Activated naive CD4-positive, alpha-beta T cell treated with anti-CD3 and anti-CD28 coated beads, Interleukin-2, amount 50 U/mL, for 16 hours (primary cell): ENCODE measurements around the gene SLU7.

Experiments
- DNase-seq: peaks from one replicate; pipeline ENCODE4 v3.0.0-alpha.2; 2020

SLU7 gene

GRCh38 chr5:160363660-160364395, 55.1 kb downstream of the SLU7 start:
- DNase-seq, result no peak

- no peak for DNase-seq
Observed at GRCh38 chr5:160363211-160363610, 55.7 kb downstream of the SLU7 start.

- no peak for DNase-seq
Observed at GRCh38 chr5:160361624-160362228, 57.2 kb downstream of the SLU7 start.

DNA sequence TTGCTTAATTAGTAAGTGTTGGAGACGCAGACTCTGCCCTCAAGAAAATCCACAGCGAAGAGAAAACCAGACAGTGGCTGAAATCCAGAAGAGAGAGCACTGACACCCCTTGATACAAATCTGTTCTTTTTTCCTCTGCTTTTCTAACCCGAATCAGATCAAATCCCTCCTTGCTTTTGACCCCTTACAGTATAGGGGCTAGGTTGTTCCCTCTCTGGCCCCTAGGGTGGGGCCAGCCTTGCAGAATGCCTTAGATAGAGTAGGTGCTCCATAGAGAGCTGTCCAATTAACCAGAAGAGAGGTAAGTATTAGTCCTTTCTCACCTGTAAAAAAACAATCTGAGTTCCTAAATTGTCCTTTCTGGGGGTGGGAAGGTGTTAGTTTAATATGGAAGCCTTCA, 58.6 kb downstream of the SLU7 start:
- no peak for DNase-seq

DNA sequence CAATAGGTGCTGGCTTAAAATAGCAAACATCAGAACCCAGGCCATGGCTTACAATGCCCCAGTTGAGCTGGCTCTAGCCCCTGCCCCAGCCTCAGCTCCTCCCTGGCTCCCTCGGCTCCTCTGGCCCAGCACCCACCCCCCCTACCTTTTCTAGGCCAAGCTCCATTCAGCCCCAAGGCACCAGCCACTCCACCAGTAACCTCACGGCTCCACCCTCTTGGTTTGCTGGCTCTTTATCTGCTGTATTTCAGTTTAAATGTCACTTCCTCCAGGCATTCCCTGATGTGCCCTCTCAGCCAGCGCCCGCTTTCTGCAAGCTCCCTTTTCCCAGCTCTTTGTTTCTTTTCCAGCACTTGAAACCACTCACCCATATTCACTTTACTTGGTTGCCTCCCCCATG, 59.1 kb downstream of the SLU7 start:
- no peak for DNase-seq

- DNase-seq, result no peak
Observed at GRCh38 chr5:160359242-160359641, 59.6 kb downstream of the SLU7 start.

GRCh38 chr5:160357861-160358411, 60.9 kb downstream of the SLU7 start:
- no peak for DNase-seq

DNA sequence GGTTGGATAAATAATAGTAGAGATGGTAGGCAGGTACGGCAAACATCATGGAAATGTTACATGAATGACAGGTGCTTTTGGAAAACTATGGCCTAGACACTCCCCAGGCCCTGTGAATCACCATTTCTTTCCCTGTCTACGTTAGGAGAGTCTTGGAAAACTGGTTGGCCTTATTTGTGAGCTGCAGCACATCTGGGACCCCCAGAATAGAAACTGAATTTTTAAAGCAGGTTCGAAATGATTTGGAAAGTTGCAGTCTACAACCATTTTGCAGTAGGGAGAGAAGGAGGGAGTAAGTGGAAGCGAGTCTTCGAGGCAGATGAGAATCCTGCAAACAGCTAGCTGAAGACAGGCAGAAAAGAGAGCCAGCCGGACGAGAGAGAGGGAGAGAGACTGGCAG, 61.5 kb downstream of the SLU7 start:
- no peak for DNase-seq

GRCh38 chr5:160356550-160357347, 62.1 kb downstream of the SLU7 start:
- DNase-seq, result no peak

DNA sequence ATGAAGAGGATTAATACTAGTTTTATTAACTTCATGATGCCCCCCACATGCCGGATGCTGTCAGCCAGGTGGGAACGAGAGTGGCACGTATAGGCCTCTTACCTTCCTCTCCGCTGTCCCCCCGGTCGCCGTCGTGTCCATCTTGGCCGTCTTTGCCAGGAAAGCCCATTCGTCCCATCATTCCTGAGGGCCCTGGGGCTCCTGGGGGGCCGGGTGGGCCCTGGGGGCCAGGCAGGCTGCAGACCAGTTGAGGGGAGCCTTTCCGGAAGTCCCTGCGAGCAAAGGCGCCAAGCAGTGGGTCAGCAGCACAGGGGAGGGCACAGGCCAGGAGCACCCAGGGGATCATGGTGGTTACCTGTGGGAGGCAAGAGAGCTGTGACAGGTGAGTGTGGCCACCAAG, 64.2 kb downstream of the SLU7 start:
- no peak for DNase-seq

GRCh38 chr5:160353379-160353778, 65.5 kb downstream of the SLU7 start:
- DNase-seq, result no peak

DNA sequence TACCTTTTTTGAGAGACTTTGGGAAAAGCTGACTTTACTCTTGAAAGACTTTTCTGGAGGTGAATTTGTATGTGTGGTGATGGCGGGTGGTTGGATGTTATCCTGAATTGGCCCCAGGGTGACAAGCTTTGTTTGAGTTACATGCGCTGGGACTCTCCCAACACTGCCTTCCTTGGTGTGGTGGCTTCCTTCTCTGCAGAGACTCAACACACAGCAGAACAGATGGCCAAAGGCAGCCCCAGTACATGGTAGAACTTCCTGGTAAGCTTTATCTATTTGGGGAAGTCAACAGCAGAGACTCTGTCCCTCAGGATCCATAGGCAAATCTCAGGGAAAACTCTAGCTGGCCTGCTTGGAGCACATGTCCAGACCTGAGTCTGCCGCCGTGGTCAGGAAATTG, 66.6 kb downstream of the SLU7 start:
- DNase-seq, result no peak
